ENCODE measurements around the gene ZNF474.

DNA sequence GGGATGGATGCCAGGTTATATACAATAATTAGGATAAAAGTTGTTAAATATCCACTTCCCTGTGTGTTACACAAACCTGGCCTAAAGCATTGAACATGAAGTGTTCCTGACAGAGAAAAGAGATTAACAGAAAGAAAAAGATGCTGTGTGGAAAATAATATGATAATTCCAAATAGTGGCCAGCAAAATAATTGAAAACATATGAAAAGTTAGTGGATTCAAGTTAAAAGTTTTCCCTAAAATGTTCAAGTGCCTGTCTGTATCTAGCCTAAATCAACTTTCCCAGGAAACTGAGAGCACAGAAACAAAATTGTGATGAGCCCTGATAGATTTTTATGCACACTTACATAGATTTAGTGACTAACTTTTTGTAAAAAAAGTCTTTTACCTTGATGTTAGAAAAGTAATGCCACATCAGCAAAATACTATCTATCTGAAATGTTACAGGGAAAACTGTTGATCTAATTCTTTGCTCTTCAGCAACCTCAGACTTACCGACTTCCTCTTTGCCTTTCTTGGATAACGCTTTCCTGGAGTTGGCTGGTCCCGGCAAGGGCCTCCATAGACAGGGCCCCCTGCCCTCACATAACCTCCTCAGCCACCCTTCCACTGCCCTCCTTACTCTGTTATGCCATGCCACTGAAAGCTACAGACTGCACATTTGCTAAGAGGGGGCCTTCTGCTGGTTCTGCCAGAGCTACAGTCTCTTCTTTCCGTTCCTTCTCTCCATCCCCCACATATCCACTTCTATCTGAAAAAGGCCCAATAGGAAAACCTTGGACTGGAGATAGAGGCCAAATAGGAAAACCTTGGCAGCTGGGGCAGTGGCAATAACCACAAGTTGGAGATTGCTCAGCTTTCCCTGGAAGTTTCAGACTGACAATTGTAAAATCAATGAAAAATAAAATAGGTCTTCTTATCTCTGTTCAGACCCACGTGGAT is 44.4 kb downstream of the ZNF474 start:
- TF ChIP-seq, protein P1, sequence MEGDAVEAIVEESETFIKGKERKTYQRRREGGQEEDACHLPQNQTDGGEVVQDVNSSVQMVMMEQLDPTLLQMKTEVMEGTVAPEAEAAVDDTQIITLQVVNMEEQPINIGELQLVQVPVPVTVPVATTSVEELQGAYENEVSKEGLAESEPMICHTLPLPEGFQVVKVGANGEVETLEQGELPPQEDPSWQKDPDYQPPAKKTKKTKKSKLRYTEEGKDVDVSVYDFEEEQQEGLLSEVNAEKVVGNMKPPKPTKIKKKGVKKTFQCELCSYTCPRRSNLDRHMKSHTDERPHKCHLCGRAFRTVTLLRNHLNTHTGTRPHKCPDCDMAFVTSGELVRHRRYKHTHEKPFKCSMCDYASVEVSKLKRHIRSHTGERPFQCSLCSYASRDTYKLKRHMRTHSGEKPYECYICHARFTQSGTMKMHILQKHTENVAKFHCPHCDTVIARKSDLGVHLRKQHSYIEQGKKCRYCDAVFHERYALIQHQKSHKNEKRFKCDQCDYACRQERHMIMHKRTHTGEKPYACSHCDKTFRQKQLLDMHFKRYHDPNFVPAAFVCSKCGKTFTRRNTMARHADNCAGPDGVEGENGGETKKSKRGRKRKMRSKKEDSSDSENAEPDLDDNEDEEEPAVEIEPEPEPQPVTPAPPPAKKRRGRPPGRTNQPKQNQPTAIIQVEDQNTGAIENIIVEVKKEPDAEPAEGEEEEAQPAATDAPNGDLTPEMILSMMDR (IDR thresholded peaks at IDR 0.05; ENCODE audit: insufficient read depth, low read depth, low read length), result no peak
- no peak for TF ChIP-seq EZH2 (IDR thresholded peaks at IDR 0.05; ENCODE audit: insufficient read depth, low read length)

Measured in astrocyte (in vitro differentiated cells and primary cell).